ENCODE data around the gene ZMYND10. TPM values are rescaled to one million over a fixed set of nuclear protein-coding genes. Genes with fewer than 3 reads are reported as not detected.

The ZMYND10 gene
- total RNA-seq, 1 experiment from 2014 or later: 0.29 TPM

DNA sequence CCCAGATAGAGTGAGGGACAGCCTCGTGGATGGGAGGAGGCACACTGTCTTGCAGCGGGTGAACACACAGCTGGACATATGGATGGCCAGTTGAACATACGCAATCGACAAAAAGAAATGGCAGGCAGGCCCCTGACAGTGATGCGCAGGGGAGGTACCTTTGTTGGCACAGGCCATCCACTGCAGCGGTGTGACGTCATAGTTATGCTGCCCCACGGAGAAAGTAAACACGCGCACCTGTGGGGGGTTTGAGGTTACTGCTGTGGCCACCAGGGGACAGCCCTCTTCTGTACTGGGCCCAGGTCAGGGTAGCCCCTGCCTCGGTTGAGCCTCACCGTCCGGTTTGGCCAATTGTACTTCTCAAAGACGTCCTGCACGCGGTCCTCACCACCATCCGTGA lies 33.2 kb upstream of the ZMYND10 start:
- no peak overlapping the region for H3K4me3 ChIP-seq (ENCODE audit: low read depth, low read length)
- no peak for DNase-seq
- intact Hi-C loops (cut with micrococcal nuclease; ENCODE audit: unreplicated experiment): no loop called here
- H3K4me1 ChIP-seq: no peaks in the 10 kb centered on the region
- Mint-ChIP-seq H3K27ac (ENCODE audit: unreplicated experiment) (no peak overlapping the region), H3K36me3 (ENCODE audit: insufficient read depth, unreplicated experiment) (no peaks in the 10 kb centered on the region), H3K4me3 (ENCODE audit: unreplicated experiment) (no peak overlapping the region), H3K27me3 (ENCODE audit: insufficient read depth, unreplicated experiment) (peaks cover 8% of the 10 kb centered on the region), H3K4me1 (ENCODE audit: low read depth, unreplicated experiment) (no peaks in the 10 kb centered on the region), H3K9me3 (ENCODE audit: unreplicated experiment) (no peaks in the 10 kb centered on the region)
- BruUV-seq (replicated peaks): no TSS peak
- ChIA-PET POLR2A (no interaction called here), CTCF (no interaction called here)
- no peaks in the 10 kb centered on the region for H3K27me3 ChIP-seq (replicated peaks; ENCODE audit: control insufficient read depth, insufficient read depth, low read length)
- no peaks in the 10 kb centered on the region for H3K9me3 ChIP-seq
- no peaks in the 10 kb centered on the region for H3K36me3 ChIP-seq (ENCODE audit: control insufficient read depth, insufficient read depth, low read length)
- TF ChIP-seq, protein P1, sequence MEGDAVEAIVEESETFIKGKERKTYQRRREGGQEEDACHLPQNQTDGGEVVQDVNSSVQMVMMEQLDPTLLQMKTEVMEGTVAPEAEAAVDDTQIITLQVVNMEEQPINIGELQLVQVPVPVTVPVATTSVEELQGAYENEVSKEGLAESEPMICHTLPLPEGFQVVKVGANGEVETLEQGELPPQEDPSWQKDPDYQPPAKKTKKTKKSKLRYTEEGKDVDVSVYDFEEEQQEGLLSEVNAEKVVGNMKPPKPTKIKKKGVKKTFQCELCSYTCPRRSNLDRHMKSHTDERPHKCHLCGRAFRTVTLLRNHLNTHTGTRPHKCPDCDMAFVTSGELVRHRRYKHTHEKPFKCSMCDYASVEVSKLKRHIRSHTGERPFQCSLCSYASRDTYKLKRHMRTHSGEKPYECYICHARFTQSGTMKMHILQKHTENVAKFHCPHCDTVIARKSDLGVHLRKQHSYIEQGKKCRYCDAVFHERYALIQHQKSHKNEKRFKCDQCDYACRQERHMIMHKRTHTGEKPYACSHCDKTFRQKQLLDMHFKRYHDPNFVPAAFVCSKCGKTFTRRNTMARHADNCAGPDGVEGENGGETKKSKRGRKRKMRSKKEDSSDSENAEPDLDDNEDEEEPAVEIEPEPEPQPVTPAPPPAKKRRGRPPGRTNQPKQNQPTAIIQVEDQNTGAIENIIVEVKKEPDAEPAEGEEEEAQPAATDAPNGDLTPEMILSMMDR (IDR thresholded peaks at IDR 0.05; ENCODE audit: insufficient read depth in 1 of 2, low read depth in 1 of 2, low read length in 1 of 2, severe bottlenecking in 1 of 2, unreplicated experiment in 1 of 2): no peak

DNA sequence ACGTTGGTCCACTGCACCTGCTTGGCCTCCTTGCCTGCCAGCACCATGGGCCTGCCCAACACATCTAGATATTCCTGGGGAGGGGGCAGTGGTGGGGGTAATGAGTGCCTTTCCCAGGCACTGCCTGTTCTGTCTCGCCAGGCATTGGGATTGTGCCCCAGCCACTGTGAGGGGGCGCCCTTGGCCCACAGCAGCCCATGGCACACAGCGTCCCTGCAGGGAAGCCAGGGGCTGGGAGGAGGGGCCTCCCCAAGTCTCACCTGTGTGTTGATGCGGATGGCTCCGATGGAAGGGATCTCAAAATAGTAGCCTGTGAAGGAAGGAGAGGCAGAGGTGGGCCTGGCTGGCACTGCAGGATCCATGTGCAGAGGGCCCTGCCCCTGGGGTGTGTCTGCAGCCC lies 32.5 kb upstream of the ZMYND10 start:
- intact Hi-C loops (cut with micrococcal nuclease; ENCODE audit: unreplicated experiment): no loop called here
- H3K4me1 ChIP-seq: no peaks in the 10 kb centered on the region
- Mint-ChIP-seq H3K9me3 (ENCODE audit: unreplicated experiment) (no peaks in the 10 kb centered on the region), H3K27ac (ENCODE audit: unreplicated experiment) (no peak overlapping the region), H3K27me3 (ENCODE audit: insufficient read depth, unreplicated experiment) (peaks cover 13% of the 10 kb centered on the region), H3K4me1 (ENCODE audit: low read depth, unreplicated experiment) (no peaks in the 10 kb centered on the region), H3K36me3 (ENCODE audit: insufficient read depth, unreplicated experiment) (no peaks in the 10 kb centered on the region), H3K4me3 (ENCODE audit: unreplicated experiment) (no peak overlapping the region)
- TF ChIP-seq, protein P1 (IDR thresholded peaks at IDR 0.05; ENCODE audit: insufficient read depth in 1 of 2, low read depth in 1 of 2, low read length in 1 of 2, severe bottlenecking in 1 of 2, unreplicated experiment in 1 of 2): no peak
- H3K9me3 ChIP-seq: no peaks in the 10 kb centered on the region
- no peak overlapping the region for H3K4me3 ChIP-seq (ENCODE audit: low read depth, low read length)
- ChIA-PET CTCF (no interaction called here), POLR2A (no interaction called here)
- no peaks in the 10 kb centered on the region for H3K36me3 ChIP-seq (ENCODE audit: control insufficient read depth, insufficient read depth, low read length)
- no peak for DNase-seq
- no TSS peak for BruUV-seq (replicated peaks)
- no peaks in the 10 kb centered on the region for H3K27me3 ChIP-seq (replicated peaks; ENCODE audit: control insufficient read depth, insufficient read depth, low read length)

DNA sequence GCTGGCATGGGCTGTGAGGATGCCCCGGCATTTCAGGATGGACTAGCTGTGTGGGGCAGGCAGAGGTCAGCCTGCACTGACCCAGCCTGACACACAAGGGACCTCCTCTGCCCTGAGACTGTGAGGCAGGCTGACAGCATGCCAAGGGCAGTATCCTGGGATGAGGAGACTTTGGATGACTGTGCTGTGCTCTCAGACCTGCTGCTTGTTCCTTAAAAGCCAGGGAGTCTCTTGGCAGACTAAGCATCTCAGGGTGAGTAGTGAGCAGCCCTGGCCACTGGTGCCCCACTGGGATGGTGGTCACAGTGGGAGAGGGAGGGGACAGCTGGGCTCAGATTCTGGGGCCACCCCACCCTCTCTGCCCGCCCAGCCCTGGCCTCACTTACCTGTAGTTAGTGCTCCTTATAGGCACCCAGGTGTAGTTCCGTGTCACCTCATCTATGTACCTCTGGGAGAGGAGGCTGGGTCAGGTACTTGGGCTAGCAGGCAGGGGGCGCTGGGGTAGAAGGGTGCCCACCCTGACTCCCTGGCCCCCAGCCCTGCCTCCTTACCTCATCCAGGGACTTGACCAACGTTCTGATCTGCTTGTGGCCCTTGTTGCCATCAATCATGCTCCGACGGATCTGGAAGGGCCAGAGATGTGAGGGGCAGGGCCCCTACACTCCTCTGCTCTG lies 29.9 kb upstream of the ZMYND10 start:
- POLR2A ChIA-PET: no interaction called here
- DNase-seq: no peak
- H3K27me3 Mint-ChIP-seq (ENCODE audit: insufficient read depth, unreplicated experiment): peaks cover 13% of the 10 kb centered on the region
- no peak overlapping the region for H3K27ac Mint-ChIP-seq (ENCODE audit: unreplicated experiment)
- Histone ChIP-seq H3K36me3 (ENCODE audit: control insufficient read depth, insufficient read depth, low read length) (no peaks in the 10 kb centered on the region), H3K4me3 (ENCODE audit: low read depth, low read length) (no peak overlapping the region), H3K9me3 (no peaks in the 10 kb centered on the region), H3K27me3 (replicated peaks; ENCODE audit: control insufficient read depth, insufficient read depth, low read length) (no peaks in the 10 kb centered on the region), H3K4me1 (no peaks in the 10 kb centered on the region)
- H3K4me1 Mint-ChIP-seq (ENCODE audit: low read depth, unreplicated experiment): no peaks in the 10 kb centered on the region
- H3K9me3 Mint-ChIP-seq (ENCODE audit: unreplicated experiment): no peaks in the 10 kb centered on the region
- TF ChIP-seq, protein P1 (IDR thresholded peaks at IDR 0.05; ENCODE audit: insufficient read depth in 1 of 2, low read depth in 1 of 2, low read length in 1 of 2, severe bottlenecking in 1 of 2, unreplicated experiment in 1 of 2): peak; percentile 21 to 36
- intact Hi-C loops (cut with micrococcal nuclease; ENCODE audit: unreplicated experiment): no loop called here
- CTCF ChIA-PET: interaction anchor here (0.6 kb wide), 1 partner anchor 15 kb away, joined by 3 read pairs; no protein-coding TSS in a partner anchor
- BruUV-seq (replicated peaks): no TSS peak
- H3K36me3 Mint-ChIP-seq (ENCODE audit: insufficient read depth, unreplicated experiment): no peaks in the 10 kb centered on the region
- no peak overlapping the region for H3K4me3 Mint-ChIP-seq (ENCODE audit: unreplicated experiment)
